ENCODE measurements around the gene IER5L. TPM values are rescaled to one million over a fixed set of nuclear protein-coding genes. Genes with fewer than 3 reads are reported as not detected.
"Not testable (repeated sequence)": the region's sequence is repeated elsewhere in the genome, so short reads cannot be mapped to it uniquely, and the experiment has no call there.

The IER5L gene
- polyA plus RNA-seq, 4 donors = 8.9 to 17.4 (median 13.0) TPM

- DNase-seq (ENCODE audit: low read depth in 4 of 4, low spot score in 3 of 4) = no peak
Measured at GRCh38 chr9:129164246-129164930, 13.7 kb downstream of the IER5L start.

- no peak for DNase-seq (ENCODE audit: low read depth in 4 of 4, low spot score in 3 of 4)
Measured at GRCh38 chr9:129163753-129164152, 14.3 kb downstream of the IER5L start.

GRCh38 chr9:129163198-129163670 is 14.8 kb downstream of the IER5L start:
- not testable (repeated sequence) for DNase-seq (ENCODE audit: low read depth in 4 of 4, low spot score in 3 of 4)

- no peak for DNase-seq (ENCODE audit: low read depth in 4 of 4, low spot score in 3 of 4)
Measured at GRCh38 chr9:129162497-129163197, 15.4 kb downstream of the IER5L start.

GRCh38 chr9:129161534-129161837 is 16.6 kb downstream of the IER5L start:
- no peak for DNase-seq (ENCODE audit: low read depth in 4 of 4, low spot score in 3 of 4)

GRCh38 chr9:129160712-129161533 is 17.1 kb downstream of the IER5L start:
- DNase-seq (ENCODE audit: low read depth in 4 of 4, low spot score in 3 of 4) = no peak

GRCh38 chr9:129156163-129156562 is 21.9 kb downstream of the IER5L start:
- no peak for DNase-seq (ENCODE audit: low read depth in 4 of 4, low spot score in 3 of 4)

GRCh38 chr9:129154866-129155477 is 23.1 kb downstream of the IER5L start:
- no peak for DNase-seq (ENCODE audit: low read depth in 4 of 4, low spot score in 3 of 4)

- no peak for DNase-seq (ENCODE audit: low read depth in 4 of 4, low spot score in 3 of 4)
Measured at GRCh38 chr9:129151469-129151868, 26.6 kb downstream of the IER5L start.

GRCh38 chr9:129150672-129151211 is 27.3 kb downstream of the IER5L start:
- DNase-seq (ENCODE audit: low read depth in 4 of 4, low spot score in 3 of 4) = no peak

GRCh38 chr9:129150122-129150521 is 27.9 kb downstream of the IER5L start:
- DNase-seq (ENCODE audit: low read depth in 4 of 4, low spot score in 3 of 4) = no peak

GRCh38 chr9:129149442-129149841 is 28.6 kb downstream of the IER5L start:
- DNase-seq (ENCODE audit: low read depth in 4 of 4, low spot score in 3 of 4) = no peak

GRCh38 chr9:129148463-129149204 is 29.4 kb downstream of the IER5L start:
- DNase-seq (ENCODE audit: low read depth in 4 of 4, low spot score in 3 of 4) = no peak

GRCh38 chr9:129146441-129146941 is 31.6 kb downstream of the IER5L start:
- DNase-seq (ENCODE audit: low read depth in 4 of 4, low spot score in 3 of 4) = no peak

- DNase-seq (ENCODE audit: low read depth in 4 of 4, low spot score in 3 of 4) = peak in 1 of 4 donors; percentile 59
Measured at GRCh38 chr9:129145841-129146292, 32.2 kb downstream of the IER5L start.

- DNase-seq (ENCODE audit: low read depth in 4 of 4, low spot score in 3 of 4) = no peak
Measured at GRCh38 chr9:129145316-129145715, 32.7 kb downstream of the IER5L start.

- peak in 2 of 4 donors; percentile 86 to 89 for DNase-seq (ENCODE audit: low read depth in 4 of 4, low spot score in 3 of 4)
Measured at GRCh38 chr9:129143031-129143927, 34.8 kb downstream of the IER5L start.

- DNase-seq (ENCODE audit: low read depth in 4 of 4, low spot score in 3 of 4) = no peak
Measured at GRCh38 chr9:129142138-129142935, 35.7 kb downstream of the IER5L start.
